ENCODE data around the gene CRYGN.

DNA sequence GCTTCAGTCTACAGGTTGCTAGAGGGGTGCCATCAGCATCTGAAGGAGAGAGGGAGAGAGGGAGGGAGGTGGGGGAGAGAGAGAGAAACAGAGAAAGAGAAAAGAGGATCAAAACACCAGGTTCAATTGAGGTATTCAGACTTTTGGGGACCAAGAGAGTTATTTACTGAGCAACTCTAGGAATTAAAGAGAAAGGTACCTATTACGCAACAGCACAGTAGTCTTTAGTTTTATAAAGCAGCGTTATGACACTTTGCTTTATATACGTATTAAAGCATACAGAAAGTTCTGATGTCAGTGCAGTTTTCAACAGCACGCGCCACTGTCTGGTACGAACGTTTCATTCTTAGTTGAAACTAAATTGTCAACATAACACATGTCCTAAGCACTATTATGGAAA lies 37.9 kb upstream of the CRYGN start:
- TF ChIP-seq, protein P1, sequence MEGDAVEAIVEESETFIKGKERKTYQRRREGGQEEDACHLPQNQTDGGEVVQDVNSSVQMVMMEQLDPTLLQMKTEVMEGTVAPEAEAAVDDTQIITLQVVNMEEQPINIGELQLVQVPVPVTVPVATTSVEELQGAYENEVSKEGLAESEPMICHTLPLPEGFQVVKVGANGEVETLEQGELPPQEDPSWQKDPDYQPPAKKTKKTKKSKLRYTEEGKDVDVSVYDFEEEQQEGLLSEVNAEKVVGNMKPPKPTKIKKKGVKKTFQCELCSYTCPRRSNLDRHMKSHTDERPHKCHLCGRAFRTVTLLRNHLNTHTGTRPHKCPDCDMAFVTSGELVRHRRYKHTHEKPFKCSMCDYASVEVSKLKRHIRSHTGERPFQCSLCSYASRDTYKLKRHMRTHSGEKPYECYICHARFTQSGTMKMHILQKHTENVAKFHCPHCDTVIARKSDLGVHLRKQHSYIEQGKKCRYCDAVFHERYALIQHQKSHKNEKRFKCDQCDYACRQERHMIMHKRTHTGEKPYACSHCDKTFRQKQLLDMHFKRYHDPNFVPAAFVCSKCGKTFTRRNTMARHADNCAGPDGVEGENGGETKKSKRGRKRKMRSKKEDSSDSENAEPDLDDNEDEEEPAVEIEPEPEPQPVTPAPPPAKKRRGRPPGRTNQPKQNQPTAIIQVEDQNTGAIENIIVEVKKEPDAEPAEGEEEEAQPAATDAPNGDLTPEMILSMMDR (optimal IDR thresholded peaks at IDR 0.05 in 1 of 3, IDR thresholded peaks at IDR 0.05 in 1 of 3, conservative IDR thresholded peaks at IDR 0.05 in 1 of 3; ENCODE audit: extremely low read depth in 1 of 3, insufficient read depth in 2 of 3, low read length in 3 of 3) = no peak
- TF ChIP-seq EZH2 (IDR thresholded peaks at IDR 0.05; ENCODE audit: low read length) = no peak

Data from keratinocyte (primary cell).